Measurements from ENCODE around the gene DDR1. TPM values are rescaled to one million over a fixed set of nuclear protein-coding genes. Genes with fewer than 3 reads are reported as not detected.
A peak's percentile ranks its signal among the peaks of the same experiment; 100 is the strongest.

The DDR1 gene
- total RNA-seq, 4 donors from 2014 or later, result 36.7 to 60.1 (median 39.8) TPM

GRCh38 chr6:30939473-30939872 is 55.2 kb downstream of the DDR1 start:
- Histone ChIP-seq H3K27ac (no peak overlapping the region), H3K27me3 (no peaks in the 10 kb centered on the region), H3K36me3 (no peaks in the 10 kb centered on the region), H3K9me3 (no peaks in the 10 kb centered on the region), H3K4me3 (no peak overlapping the region), H3K4me1 (peaks cover 0 to 12% (median 7%) of the 10 kb centered on the region in 4 donors)
- 46 to 54% methylated on average over 3 of the region's 3 CpGs for WGBS, 2 donors
- TF ChIP-seq, protein P1, sequence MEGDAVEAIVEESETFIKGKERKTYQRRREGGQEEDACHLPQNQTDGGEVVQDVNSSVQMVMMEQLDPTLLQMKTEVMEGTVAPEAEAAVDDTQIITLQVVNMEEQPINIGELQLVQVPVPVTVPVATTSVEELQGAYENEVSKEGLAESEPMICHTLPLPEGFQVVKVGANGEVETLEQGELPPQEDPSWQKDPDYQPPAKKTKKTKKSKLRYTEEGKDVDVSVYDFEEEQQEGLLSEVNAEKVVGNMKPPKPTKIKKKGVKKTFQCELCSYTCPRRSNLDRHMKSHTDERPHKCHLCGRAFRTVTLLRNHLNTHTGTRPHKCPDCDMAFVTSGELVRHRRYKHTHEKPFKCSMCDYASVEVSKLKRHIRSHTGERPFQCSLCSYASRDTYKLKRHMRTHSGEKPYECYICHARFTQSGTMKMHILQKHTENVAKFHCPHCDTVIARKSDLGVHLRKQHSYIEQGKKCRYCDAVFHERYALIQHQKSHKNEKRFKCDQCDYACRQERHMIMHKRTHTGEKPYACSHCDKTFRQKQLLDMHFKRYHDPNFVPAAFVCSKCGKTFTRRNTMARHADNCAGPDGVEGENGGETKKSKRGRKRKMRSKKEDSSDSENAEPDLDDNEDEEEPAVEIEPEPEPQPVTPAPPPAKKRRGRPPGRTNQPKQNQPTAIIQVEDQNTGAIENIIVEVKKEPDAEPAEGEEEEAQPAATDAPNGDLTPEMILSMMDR (IDR thresholded peaks at IDR 0.05), result no peak
- no peak for TF ChIP-seq POLR2A (IDR thresholded peaks at IDR 0.05)
- no peak for TF ChIP-seq EP300 (IDR thresholded peaks at IDR 0.05)
- DNase-seq (ENCODE audit: low spot score in 2 of 2), result no peak

- DNase-seq (ENCODE audit: low spot score in 2 of 2), result no peak
- TF ChIP-seq, protein P1 (IDR thresholded peaks at IDR 0.05), result no peak
- TF ChIP-seq EP300 (IDR thresholded peaks at IDR 0.05) (no peak), POLR2A (IDR thresholded peaks at IDR 0.05) (no peak)
- Histone ChIP-seq H3K27ac (no peak within 1 kb of the TSS), H3K27me3 (no peaks in the 10 kb centered on the region), H3K9me3 (no peaks in the 10 kb centered on the region), H3K4me1 (peaks cover 0 to 12% (median 7%) of the 10 kb centered on the region in 4 donors), H3K4me3 (no peak within 1 kb of the TSS), H3K36me3 (no peaks in the 10 kb centered on the region)
- WGBS, 2 donors, result 73 to 78% methylated on average over 16 of the region's 16 CpGs
These were observed 56.2 kb downstream of the DDR1 start, which contains the start of gene MUCL3 for GRCh38 chr6:30940361-30940986. Gene MUCL3 (plus strand): TSS chr6:30940973. CDS start chr6:30941000, 27 bp downstream.

- Histone ChIP-seq H3K9me3 (no peaks in the 10 kb centered on the region), H3K27me3 (no peaks in the 10 kb centered on the region), H3K27ac (no peak overlapping the region), H3K4me3 (no peak overlapping the region), H3K4me1 (peaks cover 0 to 12% (median 7%) of the 10 kb centered on the region in 4 donors), H3K36me3 (no peaks in the 10 kb centered on the region)
- TF ChIP-seq, protein P1 (IDR thresholded peaks at IDR 0.05), result peak in 4 of 5 experiments; percentile 30 to 48 (median 36)
- TF ChIP-seq EP300 (IDR thresholded peaks at IDR 0.05), result no peak
- peak; percentile 30 to 59 for DNase-seq (ENCODE audit: low spot score in 2 of 2)
- 8 to 12% methylated on average over 14 to 15 of the region's 15 CpGs for WGBS, 2 donors
These were observed 58.2 kb downstream of the DDR1 start for GRCh38 chr6:30942338-30943060.

DNA sequence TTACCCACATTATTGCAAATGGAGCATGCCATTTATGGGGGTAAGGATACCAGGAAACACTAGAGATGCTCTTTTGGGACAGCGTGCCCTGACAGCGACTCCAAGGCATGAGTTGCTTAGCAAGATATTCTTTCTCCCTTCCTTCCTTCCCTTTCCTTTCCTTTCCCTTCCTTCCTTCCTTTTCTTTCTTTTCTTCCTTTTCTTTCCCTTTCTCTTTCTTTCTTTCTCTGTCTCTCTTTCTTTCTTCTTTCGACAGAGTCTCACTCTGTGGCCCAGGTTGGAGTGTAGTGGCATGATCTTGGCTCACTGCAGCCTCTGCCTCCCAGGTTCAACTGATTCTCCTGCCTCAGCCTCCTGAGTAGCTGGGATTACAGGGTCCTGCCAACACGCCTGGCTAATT is 59.7 kb downstream of the DDR1 start:
- no peaks in the 10 kb centered on the region for H3K27me3 ChIP-seq
- no peaks in the 10 kb centered on the region for H3K9me3 ChIP-seq
- no peaks in the 10 kb centered on the region for H3K36me3 ChIP-seq
- H3K4me3 ChIP-seq, result no peak overlapping the region
- no peak for DNase-seq (ENCODE audit: low spot score in 2 of 2)
- peaks cover 0 to 12% (median 7%) of the 10 kb centered on the region in 4 donors for H3K4me1 ChIP-seq
- no peak overlapping the region for H3K27ac ChIP-seq
- TF ChIP-seq EP300 (IDR thresholded peaks at IDR 0.05) (no peak), POLR2A (IDR thresholded peaks at IDR 0.05) (no peak)
- TF ChIP-seq, protein P1 (IDR thresholded peaks at IDR 0.05), result no peak
- 93 to 95% methylated on average over 4 of the region's 4 CpGs for WGBS, 2 donors

- 90 to 93% methylated on average over 5 of the region's 5 CpGs for WGBS, 2 donors
- TF ChIP-seq EP300 (IDR thresholded peaks at IDR 0.05) (no peak), POLR2A (IDR thresholded peaks at IDR 0.05) (no peak)
- TF ChIP-seq, protein P1 (IDR thresholded peaks at IDR 0.05), result no peak
- no peaks in the 10 kb centered on the region for H3K27me3 ChIP-seq
These were observed 61.0 kb downstream of the DDR1 start for GRCh38 chr6:30945281-30945680.

More at GRCh38 chr6:30945281-30945680, 61.0 kb downstream of the DDR1 start:
- no peak overlapping the region for H3K4me3 ChIP-seq
- DNase-seq (ENCODE audit: low spot score in 2 of 2), result no peak
- no peak overlapping the region for H3K27ac ChIP-seq
- no peaks in the 10 kb centered on the region for H3K36me3 ChIP-seq
- peaks cover 0 to 12% (median 7%) of the 10 kb centered on the region in 4 donors for H3K4me1 ChIP-seq
- H3K9me3 ChIP-seq, result no peaks in the 10 kb centered on the region

Measured in tibial nerve (tissue), 4 donors.